H1 (cell line): ENCODE results near the gene KIAA1671. TPM values are rescaled to one million over a fixed set of nuclear protein-coding genes. Genes with fewer than 3 reads are reported as not detected.

Source experiments
- ATF3 ChIP-seq: IDR thresholded peaks from 2 replicates; pipeline ENCODE4 v1.6.1; 2011; ENCODE audit warnings: low read depth, mild to moderate bottlenecking, low read length; ENCODE audit not compliant: insufficient read depth
- BCL11A ChIP-seq, 2 experiments: IDR thresholded peaks; one replicate each; pipeline ENCODE4 v1.6.1; 2011; ENCODE audit warnings: low read depth in 2 of 2, low read length in 2 of 2, mild to moderate bottlenecking in 2 of 2
- CBX8 ChIP-seq: fragments of 300-800, 300-1000 bp; sonication (generic); IDR thresholded peaks from 2 replicates; pipeline ENCODE4 v1.7.1; 2016; ENCODE audit warnings: low read depth, low read length, borderline replicate concordance
- CEBPB ChIP-seq: IDR thresholded peaks from 2 replicates; pipeline ENCODE4 v1.6.1; 2012; ENCODE audit warnings: low read depth, low read length
- CTBP2 ChIP-seq: IDR thresholded peaks from 2 replicates; pipeline ENCODE4 v1.7.0; 2011; ENCODE audit warnings: borderline replicate concordance, mild to moderate bottlenecking, moderate library complexity, mixed read lengths, low read length; ENCODE audit not compliant: insufficient read depth, insufficient read length
- CTCF ChIP-seq, 3 experiments: IDR thresholded peaks; 1 replicate in 2 of 3; 2 replicates in 1 of 3; pipeline versions ENCODE4 v1.5.1 to v1.6.1; 2011; ENCODE audit warnings: low read length in 3 of 3, mild to moderate bottlenecking in 3 of 3, inconsistent platforms in 2 of 3, low read depth in 1 of 3, moderate library complexity in 1 of 3; ENCODE audit not compliant: insufficient read depth in 1 of 3; ENCODE audit errors: control extremely low read depth in 1 of 3
- E2F6 ChIP-seq: IDR thresholded peaks from 2 replicates; pipeline ENCODE4 v1.6.1; 2012; ENCODE audit warnings: inconsistent platforms
- EP300 ChIP-seq, 2 experiments: IDR thresholded peaks; 1 replicate in 1 of 2; 2 replicates in 1 of 2; pipeline ENCODE4 v1.6.1; 2011 to 2012; ENCODE audit warnings: low read depth in 2 of 2, low read length in 2 of 2, mild to moderate bottlenecking in 2 of 2, borderline replicate concordance in 1 of 2, inconsistent platforms in 1 of 2, moderate library complexity in 1 of 2
- HDAC2 ChIP-seq, 2 experiments: fragments of 300-600 bp in 1 of 2; sonication (generic) in 1 of 2; IDR thresholded peaks; 2 replicates each; pipeline ENCODE4 v1.6.1; 2011 to 2012; ENCODE audit warnings: low read depth in 2 of 2, low read length in 2 of 2, mild to moderate bottlenecking in 2 of 2, moderate library complexity in 2 of 2, borderline replicate concordance in 1 of 2, inconsistent platforms in 1 of 2
- JUND ChIP-seq: IDR thresholded peaks from 2 replicates; pipeline ENCODE4 v1.6.1; 2011; ENCODE audit warnings: mild to moderate bottlenecking, improper control_type of control experiment, low read length
- KDM5A ChIP-seq: fragments of 200-600 bp; IDR thresholded peaks from 2 replicates; pipeline ENCODE4 v1.7.1; 2012; ENCODE audit warnings: mild to moderate bottlenecking, low read length, inconsistent platforms, mixed read lengths
- NANOG ChIP-seq: IDR thresholded peaks from 2 replicates; pipeline ENCODE4 v1.6.1; 2011; ENCODE audit warnings: low read length, low read depth, mild to moderate bottlenecking, inconsistent platforms; ENCODE audit not compliant: insufficient read depth, poor library complexity, severe bottlenecking
- PHF8 ChIP-seq: fragments of 200-600 bp; sonication (generic); conservative IDR thresholded peaks from 2 replicates; pipeline ENCODE4 v1.7.1; 2012; ENCODE audit warnings: low read depth, mild to moderate bottlenecking, inconsistent platforms, low read length, moderate library complexity
- POLR2AphosphoS5 ChIP-seq: IDR thresholded peaks from 2 replicates; pipeline ENCODE4 v1.6.1; 2011; ENCODE audit warnings: low read depth, low read length
- RAD21 ChIP-seq, 2 experiments: IDR thresholded peaks in 1 of 2; conservative IDR thresholded peaks in 1 of 2; 2 replicates each; pipeline ENCODE4 v1.6.1; 2011; ENCODE audit warnings: low read depth in 2 of 2, low read length in 2 of 2, improper control_type of control experiment in 1 of 2, inconsistent platforms in 1 of 2, mild to moderate bottlenecking in 1 of 2, moderate library complexity in 1 of 2
- SIN3A ChIP-seq, 2 experiments: IDR thresholded peaks in 1 of 2; conservative IDR thresholded peaks in 1 of 2; 2 replicates each; pipeline ENCODE4 v1.6.1; 2011 to 2012; ENCODE audit warnings: low read length in 2 of 2, improper control_type of control experiment in 1 of 2, low read depth in 1 of 2, mild to moderate bottlenecking in 1 of 2
- TAF1 ChIP-seq: IDR thresholded peaks from 2 replicates; pipeline ENCODE4 v1.6.1; 2011; ENCODE audit warnings: mild to moderate bottlenecking, low read depth, low read length
- TCF12 ChIP-seq: IDR thresholded peaks from 2 replicates; pipeline ENCODE4 v1.6.1; 2011; ENCODE audit warnings: low read depth, mild to moderate bottlenecking, low read length
- TEAD4 ChIP-seq: IDR thresholded peaks from 2 replicates; pipeline ENCODE4 v1.6.1; 2012; ENCODE audit warnings: low read depth, low read length, inconsistent platforms, mixed read lengths
- polyA plus RNA-seq, 7 experiments: library from polyadenylated mRNA; depleted of rRNA in 3 of 7; stranded (reverse) in 5 of 7; unstranded in 2 of 7; fragments of >200 nt in 5 of 7; fragments of 200-250 nt in 2 of 7; gene quantifications; 1 replicate in 5 of 7; 2 replicates in 1 of 7; 4 replicates in 1 of 7; pipeline versions ENCODE4 v1.2.1 to v1.2.3, GENCODE V29; 2011 to 2013; ENCODE audit warnings: missing spikeins in 2 of 7, mixed read lengths in 2 of 7
- total RNA-seq: library from RNA; stranded (reverse); fragmentation: NEBNext Ultra II Directional; extraction: Animal tissue kit (Norgen Biotek cat#: 25700); gene quantifications from 2 replicates; pipeline ENCODE4 v1.2.1, GENCODE V29; 2021

The KIAA1671 gene
- total and polyA plus RNA-seq, 2 of the 8 experiments (the other 6 are each of a cell fraction or from before 2014, with no cell fraction given): 6.4 to 23.9 TPM

- TF ChIP-seq CTCF (IDR thresholded peaks at IDR 0.05; ENCODE audit: control extremely low read depth in 1 of 3, insufficient read depth in 1 of 3, low read depth in 1 of 3, low read length in 3 of 3) (no peak), JUND (no peak), CTBP2 (peak; percentile 3), KDM5A (no peak), POLR2AphosphoS5 (no peak; the same call in 1 of the 2 replicates), CBX8 (no peak), HDAC2 (IDR thresholded peaks at IDR 0.05; ENCODE audit: borderline replicate concordance in 1 of 2, low read depth in 2 of 2, low read length in 2 of 2) (no peak), E2F6 (peak; percentile 74), NANOG (no peak), RAD21 (IDR thresholded peaks at IDR 0.05 in 1 of 2, conservative IDR thresholded peaks at IDR 0.05 in 1 of 2; ENCODE audit: low read depth in 2 of 2, low read length in 2 of 2) (no peak), TEAD4 (no peak), ATF3 (no peak), SIN3A (conservative IDR thresholded peaks at IDR 0.05 in 1 of 2, IDR thresholded peaks at IDR 0.05 in 1 of 2; ENCODE audit: low read depth in 1 of 2, low read length in 2 of 2) (0 out of 4 replicates have a peak, but pooled peaks of 1 of the 2 experiments have one; percentile 26), TCF12 (no peak), BCL11A (IDR thresholded peaks at IDR 0.05; ENCODE audit: low read depth in 2 of 2, low read length in 2 of 2) (no peak), PHF8 (peak; percentile 73), CEBPB (no peak), EP300 (IDR thresholded peaks at IDR 0.05; ENCODE audit: borderline replicate concordance in 1 of 2, low read depth in 2 of 2, low read length in 2 of 2) (no peak), TAF1 (peak; percentile 68)
These were observed 394 bp downstream of the KIAA1671 start (continued) for GRCh38 chr22:24952837-24953383.
